Lower lobe of right lung (tissue), 2 donors: ENCODE results near the gene POC1A. TPM values are rescaled to one million over a fixed set of nuclear protein-coding genes. Genes with fewer than 3 reads are reported as not detected.

Source experiments
- ATAC-seq, 2 donors: fragments of 200-7000 bp; cut with Tn5 transposase; one replicate each; pipeline ENCODE4 v1.9.1; 2020 to 2022; ENCODE audit warnings: mild to moderate bottlenecking in 2 of 2, moderate library complexity in 2 of 2
- DNase-seq: peaks from one replicate; pipeline ENCODE4 v3.0.0-alpha.2; 2020
- H3K27ac ChIP-seq: fragments of 200-600 bp; one replicate; pipeline ENCODE4 v1.8.0; 2022
- H3K27me3 ChIP-seq: fragments of 200-600 bp; one replicate; pipeline ENCODE4 v1.8.0; 2022; ENCODE audit warnings: low read depth
- H3K36me3 ChIP-seq: fragments of 200-600 bp; one replicate; pipeline ENCODE4 v1.8.0; 2022; ENCODE audit warnings: mild to moderate bottlenecking
- H3K4me1 ChIP-seq: fragments of 200-600 bp; one replicate; pipeline ENCODE4 v1.8.0; 2022
- H3K4me3 ChIP-seq: fragments of 200-600 bp; one replicate; pipeline ENCODE4 v1.8.0; 2022; ENCODE audit warnings: mild to moderate bottlenecking
- H3K9me3 ChIP-seq: fragments of 200-600 bp; one replicate; pipeline ENCODE4 v1.8.0; 2022
- CTCF ChIP-seq: fragments of 200-600 bp; IDR thresholded peaks from one replicate; pipeline ENCODE4 v1.8.0; 2022; ENCODE audit warnings: antibody characterized with exemption, mild to moderate bottlenecking
- intact Hi-C: fragments of 100-400 bp; cut with DNase I; formaldehyde crosslinking; loops from one replicate; pipeline ENCODE4 v1.11.0; 2022
- total RNA-seq: library from RNA; stranded (reverse); fragmentation: NEBNext Ultra II Directional; extraction: Animal tissue kit (Norgen Biotek cat#: 25700); gene quantifications from one replicate; pipeline ENCODE4 v1.2.1, GENCODE V29; 2021
- donor health status: DM: no; HTN: yes; CAD: no; lungs with severe emphysema.

The POC1A gene
- total RNA-seq, 1 donor from 2014 or later: 2.7 TPM

GRCh38 chr3:52051444-52051843 is 102.8 kb downstream of the POC1A start:
- intact Hi-C loops: no loop called here
- Histone ChIP-seq H3K27ac (peak overlapping the region; percentile 83), H3K9me3 (no peaks in the 10 kb centered on the region), H3K27me3 (no peaks in the 10 kb centered on the region), H3K4me3 (no peak overlapping the region), H3K4me1 (peaks cover 83% of the 10 kb centered on the region), H3K36me3 (peaks cover 59% of the 10 kb centered on the region)
- no peak for TF ChIP-seq CTCF
- ATAC-seq (no peak), DNase-seq (no peak)

- H3K9me3 ChIP-seq: no peaks in the 10 kb centered on the region
- H3K4me3 ChIP-seq: no peak overlapping the region
- H3K27me3 ChIP-seq: no peaks in the 10 kb centered on the region
- DNase-seq (no peak), ATAC-seq (no peak)
- intact Hi-C loops: no loop called here
- TF ChIP-seq CTCF: no peak
- peak overlapping the region; percentile 83 for H3K27ac ChIP-seq
- H3K4me1 ChIP-seq: peaks cover 89% of the 10 kb centered on the region
- peaks cover 59% of the 10 kb centered on the region for H3K36me3 ChIP-seq
These were observed 103.7 kb downstream of the POC1A start for GRCh38 chr3:52050571-52050970.

- ATAC-seq (no peak), DNase-seq (no peak)
- no peaks in the 10 kb centered on the region for H3K27me3 ChIP-seq
- H3K27ac ChIP-seq: peak overlapping the region; percentile 18
- TF ChIP-seq CTCF: no peak
- peaks cover 59% of the 10 kb centered on the region for H3K36me3 ChIP-seq
- H3K4me3 ChIP-seq: no peak overlapping the region
- intact Hi-C loops: no loop called here
- no peaks in the 10 kb centered on the region for H3K9me3 ChIP-seq
- peaks cover 84% of the 10 kb centered on the region for H3K4me1 ChIP-seq
These were observed 104.7 kb downstream of the POC1A start for GRCh38 chr3:52049503-52049902.

GRCh38 chr3:52047295-52047960 is 106.8 kb downstream of the POC1A start:
- peak; percentile 61 for DNase-seq
- peak overlapping the region; percentile 79 for H3K27ac ChIP-seq
- peak; percentile 65 to 82 for ATAC-seq
- H3K27me3 ChIP-seq: no peaks in the 10 kb centered on the region
- H3K4me3 ChIP-seq: no peak overlapping the region
- no peak for TF ChIP-seq CTCF
- intact Hi-C loops: no loop called here
- peaks cover 44% of the 10 kb centered on the region for H3K36me3 ChIP-seq
- no peaks in the 10 kb centered on the region for H3K9me3 ChIP-seq
- H3K4me1 ChIP-seq: peaks cover 69% of the 10 kb centered on the region

- no peak for DNase-seq
- Histone ChIP-seq H3K4me3 (no peak overlapping the region), H3K4me1 (peaks cover 63% of the 10 kb centered on the region), H3K9me3 (no peaks in the 10 kb centered on the region), H3K27ac (peak overlapping the region; percentile 79), H3K36me3 (peaks cover 40% of the 10 kb centered on the region), H3K27me3 (no peaks in the 10 kb centered on the region)
- TF ChIP-seq CTCF: no peak
- intact Hi-C loops: no loop called here
- ATAC-seq: no peak
These were observed 107.4 kb downstream of the POC1A start for GRCh38 chr3:52046902-52047239.
